Peyer's patch (tissue), 4 donors: ENCODE data around the gene ROBO1. TPM values are rescaled to one million over a fixed set of nuclear protein-coding genes. Genes with fewer than 3 reads are reported as not detected.

Experiments
- DNase-seq, 3 donors: peaks; one replicate each; pipeline ENCODE4 v3.0.0-alpha.2; 2017 to 2019
- H3K27ac ChIP-seq, 4 donors: fragments of 200-600 bp; sonication (generic); one replicate each; pipeline ENCODE4 v1.5.1; 2016 to 2019
- H3K27me3 ChIP-seq, 2 donors: fragments of 200-600 bp; sonication (generic); one replicate each; pipeline ENCODE4 v1.5.1; 2019
- H3K36me3 ChIP-seq, 3 donors: fragments of 200-600 bp; sonication (generic); one replicate each; pipeline ENCODE4 v1.5.1; 2016 to 2019
- H3K4me1 ChIP-seq, 4 donors: fragments of 200-600 bp; sonication (generic); one replicate each; pipeline ENCODE4 v1.5.1; 2016 to 2019
- H3K4me3 ChIP-seq, 4 donors: fragments of 200-600 bp; sonication (generic); 1 replicate in 3 of 4; 2 replicates in 1 of 4; pipeline ENCODE4 v1.5.1; 2016 to 2019; ENCODE audit warnings: mild to moderate bottlenecking in 1 of 4
- H3K9me3 ChIP-seq, 4 donors: fragments of 200-600 bp; sonication (generic); one replicate each; pipeline ENCODE4 v1.5.1; 2016 to 2019; ENCODE audit warnings: mild to moderate bottlenecking in 1 of 4
- CTCF ChIP-seq, 6 experiments: fragments of 450-650 bp in 4 of 6; fragments of 200-600 bp in 2 of 6; sonication (generic) in 1 of 6; IDR thresholded peaks; one replicate each; pipeline ENCODE4 v1.5.1; 2017 to 2019; ENCODE audit warnings: antibody characterized with exemption in 6 of 6, mild to moderate bottlenecking in 3 of 6, moderate library complexity in 1 of 6
- POLR2A ChIP-seq, 2 donors: fragments of 450-650 bp; IDR thresholded peaks; one replicate each; pipeline ENCODE4 v1.5.1; 2017; ENCODE audit warnings: antibody characterized with exemption in 2 of 2, mild to moderate bottlenecking in 2 of 2, moderate library complexity in 2 of 2
- total RNA-seq, 4 donors: library from RNA; depleted of rRNA; stranded (reverse); fragments of >200 nt; gene quantifications; one replicate each; pipeline ENCODE4 v1.1.0, GENCODE V29; 2016

The ROBO1 gene
- total RNA-seq, 4 donors from 2014 or later, result 9.5 to 41.3 (median 24.2) TPM

- Histone ChIP-seq H3K4me3 (no peak overlapping the region), H3K4me1 (no peaks in the 10 kb centered on the region), H3K9me3 (no peaks in the 10 kb centered on the region), H3K36me3 (no peaks in the 10 kb centered on the region), H3K27me3 (no peaks in the 10 kb centered on the region), H3K27ac (no peak overlapping the region)
- no peak for DNase-seq
- TF ChIP-seq CTCF (IDR thresholded peaks at IDR 0.05) (no peak), POLR2A (IDR thresholded peaks at IDR 0.05) (no peak)
Measured at GRCh38 chr3:79028916-79029315, 738.9 kb downstream of the ROBO1 start.

GRCh38 chr3:79027593-79027992 lies 740.2 kb downstream of the ROBO1 start:
- Histone ChIP-seq H3K36me3 (no peaks in the 10 kb centered on the region), H3K27me3 (no peaks in the 10 kb centered on the region), H3K9me3 (no peaks in the 10 kb centered on the region), H3K4me3 (no peak overlapping the region), H3K27ac (no peak overlapping the region), H3K4me1 (no peaks in the 10 kb centered on the region)
- no peak for DNase-seq
- TF ChIP-seq CTCF (IDR thresholded peaks at IDR 0.05), result no peak
- TF ChIP-seq POLR2A (IDR thresholded peaks at IDR 0.05), result no peak

- no peak for DNase-seq
- Histone ChIP-seq H3K4me3 (no peak overlapping the region), H3K27me3 (no peaks in the 10 kb centered on the region), H3K27ac (no peak overlapping the region), H3K4me1 (no peaks in the 10 kb centered on the region), H3K9me3 (no peaks in the 10 kb centered on the region), H3K36me3 (no peaks in the 10 kb centered on the region)
- no peak for TF ChIP-seq CTCF (IDR thresholded peaks at IDR 0.05)
Measured at GRCh38 chr3:79019924-79020173, 747.9 kb downstream of the ROBO1 start.

- peak; percentile 22 to 65 for TF ChIP-seq POLR2A (IDR thresholded peaks at IDR 0.05)
- TF ChIP-seq CTCF (IDR thresholded peaks at IDR 0.05), result peak in 1 of 6 experiments; percentile 13
- peak overlapping the region; percentile 69 to 87 (median 76) for H3K27ac ChIP-seq
- peak; percentile 35 to 84 (median 77) for DNase-seq
Measured at GRCh38 chr3:79019137-79019923, 748.5 kb downstream of the ROBO1 start.

GRCh38 chr3:79018671-79019136 lies 749.1 kb downstream of the ROBO1 start:
- H3K27me3 ChIP-seq, result no peaks in the 10 kb centered on the region
- peak in 2 of 3 donors; percentile 62 to 72 for DNase-seq

More at GRCh38 chr3:79019137-79019923, 748.5 kb downstream of the ROBO1 start:
- Histone ChIP-seq H3K27me3 (no peaks in the 10 kb centered on the region), H3K4me3 (peak overlapping the region; percentile 39 to 89 (median 58)), H3K4me1 (no peaks in the 10 kb centered on the region), H3K36me3 (no peaks in the 10 kb centered on the region), H3K9me3 (no peaks in the 10 kb centered on the region)

More at GRCh38 chr3:79018671-79019136, 749.1 kb downstream of the ROBO1 start:
- Histone ChIP-seq H3K9me3 (no peaks in the 10 kb centered on the region), H3K36me3 (no peaks in the 10 kb centered on the region), H3K4me3 (peak overlapping the region; percentile 39 to 89 (median 58)), H3K4me1 (no peaks in the 10 kb centered on the region), H3K27ac (peak overlapping the region; percentile 69 to 87 (median 76))
- no peak for TF ChIP-seq POLR2A (IDR thresholded peaks at IDR 0.05)
- TF ChIP-seq CTCF (IDR thresholded peaks at IDR 0.05), result peak in 1 of 6 experiments; percentile 5
